HG03103 (cell line): ENCODE measurements around the gene NAV1.
"Not testable (repeated sequence)": the region's sequence is repeated elsewhere in the genome, so short reads cannot be mapped to it uniquely, and the experiment has no call there.

Source experiments
- ATAC-seq: cut with Tn5 transposase; IDR thresholded peaks from one replicate; pipeline ENCODE4 v1.9.1; 2021; ENCODE audit warnings: low read depth; ENCODE audit not compliant: unreplicated experiment

Gene NAV1

DNA sequence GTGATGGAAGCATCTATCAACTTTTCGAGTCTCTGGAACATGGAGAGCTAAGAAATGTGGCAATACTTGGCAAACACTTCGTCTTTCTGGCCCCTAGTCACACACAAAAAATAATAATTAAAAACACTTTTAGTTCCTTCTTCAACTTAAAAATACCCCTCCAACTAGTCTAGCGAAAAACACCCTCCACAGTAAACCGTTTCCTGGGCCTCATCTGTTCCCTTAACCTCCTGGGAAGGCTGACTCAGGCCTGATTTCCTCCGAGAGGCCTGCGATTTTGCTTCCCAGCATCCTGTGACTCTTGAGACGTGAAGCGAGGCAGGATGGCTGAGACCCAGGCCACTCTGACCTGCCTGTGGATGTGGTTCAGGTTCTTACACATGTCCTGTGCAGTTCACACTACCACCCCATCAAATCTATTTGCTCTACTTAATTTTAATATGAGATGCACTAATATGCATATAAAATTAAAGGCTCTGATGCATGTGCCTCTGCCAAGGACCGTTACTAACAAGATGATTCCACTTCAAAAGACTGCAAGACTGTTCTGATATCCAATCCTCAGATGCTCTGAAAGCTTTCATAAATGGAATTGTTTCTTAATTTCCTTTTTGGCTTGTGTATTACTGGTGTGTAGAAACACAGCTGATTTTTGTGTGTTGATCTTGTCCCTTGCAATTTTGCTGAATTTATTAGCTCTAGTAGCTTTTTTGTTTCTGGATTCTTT is 3.5 kb downstream of the NAV1 start:
- ATAC-seq: no peak

DNA sequence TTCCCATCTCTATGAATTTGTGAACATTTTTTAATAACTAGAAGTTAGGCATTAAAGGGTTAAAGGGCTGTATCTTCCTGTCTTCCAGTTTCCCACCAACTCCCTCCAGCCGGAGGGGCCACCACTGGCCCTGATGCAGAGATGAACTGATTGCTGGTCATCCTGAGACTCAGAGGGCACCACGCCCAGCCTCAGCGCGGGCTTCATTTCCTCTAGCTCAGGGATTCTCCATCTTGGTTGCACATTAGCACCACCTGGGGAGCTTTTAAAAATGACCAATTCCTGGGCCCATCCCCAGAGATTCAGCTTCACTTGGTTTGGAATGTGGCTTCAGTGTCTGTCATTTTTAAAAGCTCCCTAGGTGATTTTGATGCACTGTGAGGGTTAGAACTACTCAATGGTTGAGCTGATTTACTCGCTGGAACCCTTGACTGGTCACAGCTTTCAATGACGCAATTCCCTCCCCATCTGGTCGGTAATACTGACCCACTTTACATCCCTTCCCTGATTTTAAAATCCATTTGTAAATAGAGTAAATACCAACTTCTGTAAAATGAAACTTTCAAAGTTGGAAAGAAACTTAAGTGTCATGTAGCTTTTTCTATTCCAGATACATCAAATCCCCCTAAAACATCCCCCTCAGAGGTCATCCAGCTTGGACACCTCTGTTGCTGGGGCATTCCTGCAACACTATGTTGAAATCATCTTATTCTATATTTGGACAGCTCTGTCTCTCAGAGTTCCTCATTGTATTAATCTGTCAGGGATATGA is 5.1 kb downstream of the NAV1 start:
- ATAC-seq: no peak

DNA sequence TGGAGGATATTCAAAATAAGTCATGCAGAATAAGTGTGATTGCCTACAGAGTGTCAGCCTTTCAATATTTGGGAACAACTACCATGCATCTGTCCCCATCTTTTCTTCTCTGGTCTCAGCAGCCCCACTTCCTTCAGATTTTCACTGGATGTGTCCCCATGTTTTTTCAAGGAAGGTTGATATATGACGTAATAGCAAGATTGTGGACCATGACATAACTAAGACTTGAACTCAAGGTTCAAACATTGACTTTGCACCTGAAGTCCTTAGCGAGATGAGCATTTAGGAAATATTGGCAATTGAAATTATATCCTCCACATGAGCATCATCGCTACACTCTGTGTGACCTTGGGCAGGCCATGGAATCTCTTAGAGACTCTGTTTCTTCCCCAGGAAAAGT is 5.8 kb downstream of the NAV1 start:
- ATAC-seq: no peak

DNA sequence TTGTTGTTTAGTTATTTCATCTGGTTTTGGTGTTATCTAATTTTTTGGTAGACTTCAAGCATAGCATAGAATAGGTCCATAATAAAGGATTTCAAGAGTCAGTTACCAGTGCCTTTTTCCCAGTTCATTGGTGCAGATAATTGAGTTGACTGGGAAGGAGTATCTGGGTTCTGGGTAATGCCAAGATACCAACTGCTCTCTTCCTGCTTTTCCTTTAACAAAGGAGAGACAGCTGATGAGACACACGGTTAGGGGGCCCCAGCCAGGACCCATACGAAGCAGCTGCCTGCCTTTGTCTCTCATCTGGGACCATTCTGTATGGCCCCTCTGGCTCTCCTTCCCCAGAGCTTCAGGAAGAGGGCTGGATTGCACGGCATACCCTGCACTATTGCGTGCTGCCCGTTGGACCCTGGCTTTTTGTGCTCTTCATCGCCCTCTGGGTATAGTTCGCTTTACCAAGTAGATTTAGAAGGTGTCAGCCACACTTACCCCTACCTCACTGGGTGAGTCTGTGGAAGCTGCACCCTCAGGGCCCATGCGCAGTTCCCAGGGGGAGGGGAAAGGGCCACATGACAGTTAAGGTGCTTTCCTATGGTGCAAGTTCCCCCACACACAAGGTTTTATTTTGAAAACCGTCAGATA is 7.0 kb downstream of the NAV1 start:
- ATAC-seq: no peak

DNA sequence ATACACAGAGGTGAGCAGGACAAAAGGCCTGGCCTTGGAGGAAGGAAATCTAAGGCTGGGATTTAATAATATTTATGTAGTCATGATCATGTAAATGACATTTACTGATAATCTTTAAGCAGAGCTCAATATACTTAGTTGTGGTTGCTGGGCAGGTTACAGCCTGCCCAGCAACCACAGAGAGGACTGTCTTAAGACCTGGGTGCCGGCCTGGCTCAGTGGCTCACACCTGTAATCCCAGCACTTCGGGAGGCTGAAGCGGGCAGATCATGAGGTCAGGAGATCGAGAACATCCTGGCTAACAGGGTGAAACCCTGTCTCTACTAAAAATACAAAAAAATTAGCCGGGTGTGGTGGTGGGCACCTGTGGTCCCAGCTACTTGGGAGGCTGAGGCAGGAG is 10.6 kb downstream of the NAV1 start:
- not testable (repeated sequence) for ATAC-seq

DNA sequence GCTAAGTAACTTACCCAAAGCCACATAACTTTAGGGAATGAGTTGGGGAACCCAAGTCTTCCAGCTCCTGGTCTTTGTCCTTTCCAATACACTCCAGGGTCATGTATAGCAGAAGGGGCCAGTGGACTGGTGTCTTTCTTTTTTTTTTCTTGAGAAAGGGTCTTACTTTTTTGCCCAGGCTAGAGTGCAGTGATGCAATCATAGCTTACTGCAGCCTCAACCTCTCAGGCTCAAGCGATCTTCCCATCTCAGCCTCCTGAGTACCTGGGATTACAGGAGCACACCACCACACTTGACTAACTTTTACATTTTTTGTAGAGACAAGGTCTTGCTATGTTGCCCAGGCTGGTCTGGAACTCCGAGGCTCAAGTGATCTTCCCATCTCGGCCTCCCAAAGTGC is 12.2 kb downstream of the NAV1 start:
- ATAC-seq: no peak

DNA sequence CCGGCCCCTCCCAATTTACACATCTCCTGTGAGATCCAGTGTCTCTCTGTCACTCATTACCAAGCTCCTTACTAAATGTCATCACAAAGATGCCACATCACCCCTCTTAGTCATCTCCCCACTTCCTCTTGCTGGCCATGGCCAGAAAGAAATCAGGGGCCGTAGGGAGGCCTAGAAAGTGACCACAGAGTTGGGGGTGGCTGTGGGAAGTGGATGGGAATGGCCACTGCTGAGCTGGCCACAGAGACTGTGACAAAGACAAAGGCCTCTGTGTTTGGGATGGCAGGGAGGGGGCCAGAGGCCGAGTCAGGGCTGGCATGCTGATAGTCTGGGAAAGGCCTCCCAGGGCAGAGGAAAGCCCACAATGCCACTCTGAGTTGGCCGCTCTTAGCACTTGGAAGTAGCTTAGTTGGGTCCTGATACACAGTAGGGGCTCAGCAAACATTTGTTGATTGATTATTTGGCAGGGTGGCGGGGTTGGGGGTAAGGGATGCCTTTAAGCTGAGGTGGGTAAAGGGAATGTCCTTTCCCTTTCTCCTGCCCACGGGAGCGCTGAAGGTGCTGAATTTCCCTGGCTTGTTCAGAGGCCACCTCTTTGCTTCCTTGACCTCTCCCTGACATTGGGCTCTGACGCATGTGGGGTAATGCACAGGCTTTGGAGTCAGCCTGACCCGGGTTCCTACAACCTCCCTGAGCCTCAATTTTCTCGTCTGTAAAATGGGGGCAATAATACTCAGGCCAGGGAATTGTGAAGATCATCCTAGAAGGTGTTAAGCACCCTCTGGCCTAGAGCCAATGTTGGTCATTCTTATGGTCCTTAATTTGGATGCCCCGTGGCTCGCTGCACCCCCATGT is 13.2 kb downstream of the NAV1 start:
- no peak for ATAC-seq

DNA sequence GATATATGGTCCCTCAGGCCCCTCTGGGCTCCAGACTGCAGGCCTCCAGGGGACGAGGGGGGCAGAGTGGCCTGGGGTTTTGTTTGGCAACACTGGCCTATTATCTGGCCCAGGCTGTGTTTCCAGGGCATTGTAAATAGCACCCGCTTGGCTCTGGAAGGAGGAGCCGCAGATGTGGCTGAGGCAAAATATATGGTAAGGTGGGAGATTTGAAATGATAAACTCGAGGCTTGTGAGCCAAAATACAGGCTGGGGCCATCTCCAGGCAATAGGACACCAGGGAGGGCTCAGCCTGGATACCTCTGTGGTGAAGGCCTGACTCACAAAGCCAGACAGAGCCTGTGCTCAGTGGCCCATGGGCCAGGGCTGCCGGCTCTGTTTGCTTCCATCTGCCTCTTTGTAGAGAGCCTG is 14.0 kb downstream of the NAV1 start:
- ATAC-seq: no peak

DNA sequence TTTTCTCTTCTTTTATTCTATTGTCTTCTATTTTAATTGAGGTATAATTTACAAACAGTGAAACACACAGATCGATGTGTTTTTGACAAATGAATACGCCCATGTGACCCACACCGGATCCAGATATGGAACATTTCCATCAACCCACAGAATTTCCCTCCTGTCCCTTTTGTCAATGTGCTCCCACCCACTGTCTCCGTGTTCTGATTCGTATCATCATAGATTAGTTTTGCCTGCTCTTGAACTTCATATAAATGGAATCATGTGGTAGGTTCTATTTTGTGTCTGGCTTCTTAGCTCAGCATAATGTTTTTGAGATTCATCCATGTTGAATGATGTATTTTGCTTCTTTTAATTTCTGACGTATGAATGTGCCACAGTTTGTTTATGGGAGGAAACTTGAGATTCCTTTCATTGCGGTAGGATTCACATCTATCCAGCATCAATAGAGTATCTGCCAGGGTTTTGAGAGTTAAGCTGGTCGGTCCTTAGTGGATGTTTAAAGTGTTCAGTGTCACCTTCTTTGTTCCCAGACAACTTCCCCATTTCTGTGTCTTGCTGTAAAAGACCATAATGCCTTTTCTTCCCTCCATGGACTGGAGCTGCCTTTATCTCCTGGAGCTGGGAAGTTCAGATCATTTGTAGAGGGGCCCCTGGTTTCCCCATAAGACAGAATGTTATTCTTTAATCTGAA is 14.7 kb downstream of the NAV1 start:
- no peak for ATAC-seq

DNA sequence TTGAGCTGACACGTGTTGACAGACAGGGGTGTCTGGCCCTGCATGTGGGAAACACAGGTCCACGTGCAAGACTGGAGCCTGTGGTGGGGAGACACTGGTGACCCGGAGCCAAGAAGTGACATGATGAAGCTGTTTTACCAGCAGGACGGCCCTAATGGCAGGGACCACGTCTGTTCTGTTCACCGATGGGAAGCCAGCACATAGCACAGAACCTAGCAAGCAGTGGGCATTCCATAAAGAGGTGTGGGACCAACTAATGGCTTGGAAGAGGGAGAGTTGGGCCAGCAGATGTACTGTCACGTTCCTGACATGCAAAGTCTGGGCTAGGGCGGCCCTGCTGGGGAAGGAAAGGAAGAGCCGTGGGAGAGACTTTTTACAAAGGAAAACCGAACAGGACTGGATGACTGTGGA is 15.3 kb downstream of the NAV1 start:
- no peak for ATAC-seq

DNA sequence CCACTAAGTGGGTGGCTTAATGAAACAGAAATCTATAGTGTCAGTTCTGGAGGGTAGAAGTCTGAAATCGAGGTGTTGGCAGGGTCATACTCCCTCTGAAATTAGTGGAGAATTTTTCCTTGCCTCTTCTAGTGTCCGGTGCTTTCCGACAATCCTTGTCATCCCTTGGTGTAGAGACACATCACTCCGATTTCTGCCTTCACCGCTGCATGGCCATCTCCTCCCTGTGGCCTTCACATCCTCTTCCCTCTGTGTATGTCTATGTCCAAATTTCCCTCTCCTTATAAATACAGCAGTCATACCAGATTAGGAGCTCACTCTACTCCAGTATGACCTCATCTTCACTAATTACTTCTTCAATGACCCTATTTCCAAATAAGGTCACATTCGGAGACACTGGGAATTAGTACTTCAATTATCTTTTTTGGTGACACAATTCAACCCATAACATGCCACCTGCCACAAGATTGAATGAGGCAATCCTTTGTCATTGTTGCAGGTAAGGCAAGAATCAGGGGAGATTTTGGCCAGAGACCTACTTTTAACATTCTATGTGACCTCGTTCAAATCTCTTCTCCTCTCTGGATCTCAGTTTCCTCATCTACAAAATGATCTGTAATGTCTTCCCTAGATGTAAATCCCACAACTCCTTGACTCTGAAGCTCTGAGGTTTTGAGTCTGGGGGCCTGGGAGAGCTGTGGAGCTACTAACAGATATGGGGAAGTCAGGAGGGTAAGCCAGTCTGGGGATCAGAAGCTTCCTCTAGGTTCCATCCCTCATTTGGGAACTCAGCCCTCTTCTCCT is 16.1 kb downstream of the NAV1 start:
- ATAC-seq: no peak

DNA sequence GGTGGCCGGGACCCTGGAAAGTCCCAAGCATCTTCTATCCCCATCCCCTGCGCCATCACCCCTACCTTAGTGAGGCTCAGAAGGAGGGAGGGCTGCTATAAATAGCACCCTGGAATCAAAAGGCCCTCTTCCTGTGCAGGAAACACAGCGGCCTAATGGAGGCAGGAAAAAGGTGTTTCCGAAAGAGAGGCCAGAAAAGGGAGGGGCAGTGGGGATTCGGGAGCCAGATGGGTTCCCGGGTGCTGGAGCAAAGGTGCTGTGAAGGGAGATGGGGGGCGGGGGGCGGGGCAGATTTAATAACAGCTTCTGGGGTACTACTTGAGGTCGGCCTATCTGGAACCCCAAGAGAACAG is 16.6 kb downstream of the NAV1 start:
- no peak for ATAC-seq

DNA sequence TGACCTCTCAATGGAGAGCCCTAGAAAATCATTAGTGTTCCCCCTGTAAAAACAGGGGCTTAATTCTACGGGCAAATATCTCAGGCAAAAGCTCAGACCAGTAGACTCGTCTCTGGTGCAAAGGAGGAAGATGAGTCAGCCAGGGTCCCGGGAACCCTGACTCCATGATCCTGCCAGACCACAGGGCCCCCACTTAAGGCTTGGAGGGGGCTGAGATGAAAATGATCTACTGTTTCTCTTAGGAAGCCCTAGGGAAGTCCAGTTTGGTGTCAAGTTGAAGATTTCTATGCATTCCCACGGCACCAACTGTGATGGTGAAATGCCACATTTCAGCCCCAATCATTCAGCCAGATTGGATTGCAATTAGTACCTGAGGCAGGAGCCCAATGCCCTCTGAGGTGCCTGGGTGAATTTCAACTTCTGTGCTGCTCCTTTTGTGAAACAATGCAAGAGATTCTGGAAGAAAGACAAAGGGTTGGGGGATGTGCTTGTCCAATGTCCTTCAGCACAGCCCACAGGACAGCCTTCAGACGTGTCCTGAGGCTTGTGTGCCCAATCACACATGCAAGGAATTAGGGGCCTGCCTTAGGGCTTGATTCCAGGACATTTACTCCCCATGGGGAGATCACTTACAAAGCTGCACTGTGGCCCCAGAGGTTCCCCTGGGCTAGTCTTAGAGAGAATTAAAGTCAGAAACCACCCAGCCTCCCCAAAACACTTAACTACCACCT is 18.1 kb downstream of the NAV1 start:
- no peak for ATAC-seq

DNA sequence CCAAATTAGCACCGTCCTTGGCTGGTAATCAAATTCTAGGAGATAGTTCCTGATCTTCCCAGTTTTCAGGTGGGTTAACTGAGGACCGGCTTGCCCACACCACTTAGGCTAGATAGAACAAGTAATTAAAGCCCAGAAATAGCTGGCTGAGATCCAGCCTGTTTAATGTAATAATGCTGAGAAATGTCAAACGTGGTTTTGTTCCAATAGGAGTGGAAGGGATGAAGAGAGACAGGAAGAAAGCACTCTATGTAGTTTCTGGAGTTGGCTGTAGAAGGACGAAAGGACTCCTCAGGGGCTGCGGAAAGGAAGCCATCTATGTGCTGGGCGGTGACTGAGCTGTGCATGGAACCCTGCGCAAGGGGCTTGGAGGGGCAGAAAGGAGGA is 18.6 kb downstream of the NAV1 start:
- no peak for ATAC-seq

DNA sequence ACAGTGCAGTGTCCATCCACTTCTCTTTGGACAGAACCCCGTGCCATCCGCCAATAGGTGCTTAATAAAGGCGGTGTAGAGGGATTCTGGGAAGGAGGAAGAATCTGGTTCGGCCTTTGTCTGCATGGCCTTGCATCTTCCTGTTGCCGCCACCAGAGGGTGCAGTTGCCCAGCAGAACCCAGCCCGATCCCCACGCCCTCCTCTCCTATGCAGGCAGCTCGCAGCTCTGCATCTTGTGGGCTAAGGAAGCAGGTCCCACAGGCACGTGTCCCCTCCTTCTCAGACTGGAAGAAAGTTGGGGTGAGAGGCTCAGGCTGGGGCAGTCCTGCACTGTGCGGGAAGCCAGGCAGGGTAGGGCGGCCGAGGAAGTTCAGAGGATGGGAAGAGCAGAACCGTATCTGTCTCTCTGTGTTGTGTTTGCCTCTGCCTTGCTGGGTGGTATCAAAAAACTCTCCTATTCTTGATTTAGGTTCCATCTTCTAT is 20.8 kb downstream of the NAV1 start:
- peak; percentile 56 for ATAC-seq

DNA sequence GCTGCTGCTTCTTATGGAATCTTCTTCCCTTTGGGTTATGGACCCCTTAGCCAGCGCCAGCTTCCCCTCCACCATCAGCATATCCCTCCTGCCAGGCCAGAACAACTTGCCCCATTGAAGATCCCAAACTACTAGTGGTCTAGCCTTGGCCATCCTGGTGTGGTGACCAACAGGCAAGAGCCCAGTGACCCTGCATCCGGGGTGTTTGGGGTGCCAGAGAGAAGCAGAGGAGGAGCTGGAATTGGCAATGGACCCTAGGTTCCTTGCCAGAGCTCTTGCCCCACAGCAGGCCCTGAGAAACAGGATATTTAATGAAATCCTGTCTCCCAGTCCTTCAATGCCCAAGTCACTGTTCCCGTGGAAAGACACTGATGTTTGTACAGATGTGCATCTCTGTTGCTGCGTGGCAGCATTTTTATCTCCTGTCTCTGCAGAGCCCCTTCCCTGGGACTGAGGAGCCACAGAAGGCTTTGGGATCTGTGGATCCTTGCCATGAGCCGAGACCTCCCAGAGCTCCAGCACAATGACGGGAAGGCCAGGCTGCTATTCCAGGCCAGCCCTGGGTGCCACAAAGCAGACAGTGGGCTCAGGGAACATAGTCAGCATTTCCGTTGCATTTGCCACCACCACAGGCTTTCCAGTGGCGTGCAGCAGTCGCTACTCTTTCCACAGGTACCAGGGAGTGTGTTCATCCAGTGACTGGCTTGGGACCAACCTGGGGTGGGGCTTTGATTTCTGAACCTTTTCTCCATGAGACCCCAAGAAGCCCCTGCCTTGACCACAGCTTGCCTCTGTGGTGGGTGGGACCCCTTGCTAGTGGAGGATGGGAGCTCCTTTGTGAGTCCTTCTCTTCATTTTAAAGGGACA is 21.6 kb downstream of the NAV1 start:
- ATAC-seq: no peak

DNA sequence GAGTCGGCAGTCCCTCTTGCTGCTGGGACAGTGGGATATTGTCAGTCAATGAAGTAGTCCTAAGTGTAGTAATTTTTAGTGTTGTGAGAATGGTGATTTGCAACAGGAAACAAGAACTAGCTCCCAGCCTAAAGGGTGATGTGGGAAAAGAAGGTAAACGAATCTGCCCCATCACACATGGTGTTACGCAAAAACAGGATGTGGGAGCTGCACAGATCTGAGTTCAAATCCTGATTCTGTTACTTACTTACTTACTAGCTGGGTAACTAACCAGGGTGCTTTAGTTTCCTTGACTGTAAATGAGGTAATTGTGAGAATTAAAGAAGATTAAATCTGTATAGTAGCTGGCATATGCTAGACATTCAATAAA is 22.3 kb downstream of the NAV1 start:
- ATAC-seq: no peak

DNA sequence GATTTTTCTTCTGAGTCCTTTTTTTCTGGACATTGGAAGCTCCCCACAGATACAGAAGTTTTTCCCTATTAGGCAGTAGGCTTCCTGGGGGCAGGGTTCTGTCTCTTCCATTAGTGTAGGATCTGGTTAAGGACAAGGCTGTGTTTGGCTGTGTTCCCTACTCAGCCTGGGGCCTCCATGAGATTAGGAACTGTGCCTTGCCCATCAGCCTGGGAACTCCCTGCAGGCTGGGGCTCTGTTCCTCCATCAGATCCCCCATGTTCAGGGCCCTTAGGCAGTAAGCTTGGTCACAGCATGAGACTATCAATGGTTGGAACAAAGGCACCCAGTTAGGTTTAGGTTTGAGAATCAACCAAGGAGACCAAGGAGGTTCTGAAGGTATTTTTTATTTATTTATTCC is 22.7 kb downstream of the NAV1 start:
- ATAC-seq: no peak
